Measurements from ENCODE around the gene EHMT1. TPM values are rescaled to one million over a fixed set of nuclear protein-coding genes. Genes with fewer than 3 reads are reported as not detected.

The EHMT1 gene
- total RNA-seq, 1 donor from 2014 or later: 64.5 TPM

- DNase-seq (ENCODE audit: low read depth) (no peak), FAIRE-seq (no peak)
- Histone ChIP-seq H3K27ac (ENCODE audit: low read depth, low read length) (no peak overlapping the region), H3K36me3 (ENCODE audit: insufficient read depth, low read length) (peaks cover 16% of the 10 kb centered on the region), H4K20me1 (ENCODE audit: insufficient read depth, low read length) (peaks cover 3% of the 10 kb centered on the region), H3K9me3 (ENCODE audit: insufficient read depth, low read depth, low read length) (no peaks in the 10 kb centered on the region), H2AFZ (ENCODE audit: low read depth, low read length) (no peak overlapping the region), H3K27me3 (ENCODE audit: insufficient read depth, low read length) (no peaks in the 10 kb centered on the region), H3K4me2 (ENCODE audit: low read length) (no peak overlapping the region), H3K9ac (ENCODE audit: low read length) (no peak overlapping the region), H3K79me2 (ENCODE audit: insufficient read depth, low read length) (no peaks in the 10 kb centered on the region), H3K4me1 (ENCODE audit: insufficient read depth, low read length) (no peaks in the 10 kb centered on the region), H3K4me3 (ENCODE audit: insufficient read depth, low read depth, low read length) (no peak overlapping the region)
- Mint-ChIP-seq H3K27me3 (ENCODE audit: low read depth, unreplicated experiment) (no peaks in the 10 kb centered on the region), H3K27ac (ENCODE audit: unreplicated experiment) (no peak overlapping the region), H3K4me3 (ENCODE audit: unreplicated experiment) (no peak overlapping the region), H3K9me3 (ENCODE audit: unreplicated experiment) (peaks cover 6% of the 10 kb centered on the region), H3K36me3 (ENCODE audit: low read depth, unreplicated experiment) (peaks cover 46% of the 10 kb centered on the region), H3K4me1 (ENCODE audit: low read depth, unreplicated experiment) (no peaks in the 10 kb centered on the region)
- TF ChIP-seq EZH2 (IDR thresholded peaks at IDR 0.05; ENCODE audit: insufficient read depth, low read length) (no peak), CTCF (IDR thresholded peaks at IDR 0.05; ENCODE audit: insufficient read depth, low read depth, low read length) (no peak)
Measured at GRCh38 chr9:137815256-137816255, 196.8 kb downstream of the EHMT1 start.

DNA sequence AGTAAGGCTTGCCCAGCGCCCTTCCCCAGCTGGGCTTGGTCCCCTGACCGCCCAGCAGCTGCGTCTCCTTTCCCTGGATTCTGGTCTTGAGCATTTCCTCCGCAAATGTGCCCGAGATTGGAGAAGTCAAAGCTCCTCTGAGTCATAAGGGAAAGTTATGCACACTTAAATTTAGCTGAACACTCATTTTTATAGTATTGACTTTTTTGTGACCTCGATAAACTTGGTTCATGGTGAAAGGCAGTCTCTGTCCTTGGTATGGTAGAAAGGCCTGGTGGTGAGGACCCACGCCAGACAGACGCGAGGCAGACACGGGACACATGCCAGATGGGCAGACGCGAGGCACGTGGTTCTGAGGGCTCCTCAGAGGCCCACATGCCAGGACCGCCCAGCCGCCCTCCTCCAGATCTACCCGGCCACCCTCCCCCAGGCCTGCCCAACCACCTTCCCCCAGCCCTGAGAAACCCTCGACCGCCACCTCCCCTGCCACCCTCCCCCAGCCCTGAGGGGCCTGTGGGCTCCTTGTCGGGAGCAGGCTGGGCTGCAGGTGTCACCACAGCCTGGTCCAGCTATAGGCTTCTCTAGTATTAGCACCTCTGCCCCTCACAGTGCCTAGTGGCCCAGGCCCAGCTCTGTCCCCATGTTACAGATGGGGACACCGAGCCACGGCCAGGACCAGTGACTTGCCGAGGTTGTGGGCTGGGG lies 197.9 kb downstream of the EHMT1 start:
- Histone ChIP-seq H3K9me3 (ENCODE audit: insufficient read depth, low read depth, low read length) (no peaks in the 10 kb centered on the region), H3K4me2 (ENCODE audit: low read length) (no peak overlapping the region), H3K4me1 (ENCODE audit: insufficient read depth, low read length) (no peaks in the 10 kb centered on the region), H3K9ac (ENCODE audit: low read length) (no peak overlapping the region), H3K79me2 (ENCODE audit: insufficient read depth, low read length) (peaks cover under 1% of the 10 kb centered on the region), H2AFZ (ENCODE audit: low read depth, low read length) (no peak overlapping the region), H3K4me3 (ENCODE audit: insufficient read depth, low read depth, low read length) (no peak overlapping the region), H3K27ac (ENCODE audit: low read depth, low read length) (no peak overlapping the region), H3K27me3 (ENCODE audit: insufficient read depth, low read length) (no peaks in the 10 kb centered on the region), H4K20me1 (ENCODE audit: insufficient read depth, low read length) (peaks cover 7% of the 10 kb centered on the region), H3K36me3 (ENCODE audit: insufficient read depth, low read length) (peaks cover 17% of the 10 kb centered on the region)
- H3K4me3 Mint-ChIP-seq (ENCODE audit: unreplicated experiment): no peak overlapping the region
- peaks cover 6% of the 10 kb centered on the region for H3K9me3 Mint-ChIP-seq (ENCODE audit: unreplicated experiment)
- H3K36me3 Mint-ChIP-seq (ENCODE audit: low read depth, unreplicated experiment): peaks cover 47% of the 10 kb centered on the region
- FAIRE-seq (no peak), DNase-seq (ENCODE audit: low read depth) (no peak)
- TF ChIP-seq EZH2 (IDR thresholded peaks at IDR 0.05; ENCODE audit: insufficient read depth, low read length): no peak
- TF ChIP-seq CTCF (IDR thresholded peaks at IDR 0.05; ENCODE audit: insufficient read depth, low read depth, low read length): no peak
- no peak overlapping the region for H3K27ac Mint-ChIP-seq (ENCODE audit: unreplicated experiment)
- no peaks in the 10 kb centered on the region for H3K27me3 Mint-ChIP-seq (ENCODE audit: low read depth, unreplicated experiment)
- no peaks in the 10 kb centered on the region for H3K4me1 Mint-ChIP-seq (ENCODE audit: low read depth, unreplicated experiment)

Data from astrocyte (in vitro differentiated cells and primary cell).